ENCODE measurements around the gene CLDN14.

DNA sequence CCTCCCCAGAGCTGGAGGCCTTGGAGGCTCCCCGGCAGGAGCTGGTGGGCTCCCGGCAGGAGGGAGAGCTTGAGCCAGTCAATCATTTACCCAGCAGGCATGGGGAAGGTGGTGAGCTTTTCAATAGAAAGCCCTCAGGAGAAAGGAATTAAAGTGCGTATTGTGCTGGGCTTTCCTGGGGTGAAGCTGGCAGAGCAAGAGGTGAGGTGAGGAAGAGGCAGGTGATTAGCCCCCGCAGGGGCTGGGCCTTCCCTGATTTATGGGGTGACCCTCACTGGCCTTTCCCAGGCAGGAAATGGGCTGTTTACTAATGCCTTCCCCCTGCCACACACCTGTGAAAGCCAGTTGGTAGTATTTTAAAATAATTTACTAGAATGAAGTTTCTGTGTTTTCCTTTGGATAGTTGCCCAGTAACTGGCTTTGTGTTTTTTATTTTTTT lies 25.8 kb downstream of the CLDN14 start:
- TF ChIP-seq POLR2AphosphoS5 (IDR thresholded peaks at IDR 0.05; ENCODE audit: low read depth, low read length) (no peak), TCF7L2 (IDR thresholded peaks at IDR 0.05; ENCODE audit: low read depth, low read length) (no peak)
- TF ChIP-seq, protein P1, sequence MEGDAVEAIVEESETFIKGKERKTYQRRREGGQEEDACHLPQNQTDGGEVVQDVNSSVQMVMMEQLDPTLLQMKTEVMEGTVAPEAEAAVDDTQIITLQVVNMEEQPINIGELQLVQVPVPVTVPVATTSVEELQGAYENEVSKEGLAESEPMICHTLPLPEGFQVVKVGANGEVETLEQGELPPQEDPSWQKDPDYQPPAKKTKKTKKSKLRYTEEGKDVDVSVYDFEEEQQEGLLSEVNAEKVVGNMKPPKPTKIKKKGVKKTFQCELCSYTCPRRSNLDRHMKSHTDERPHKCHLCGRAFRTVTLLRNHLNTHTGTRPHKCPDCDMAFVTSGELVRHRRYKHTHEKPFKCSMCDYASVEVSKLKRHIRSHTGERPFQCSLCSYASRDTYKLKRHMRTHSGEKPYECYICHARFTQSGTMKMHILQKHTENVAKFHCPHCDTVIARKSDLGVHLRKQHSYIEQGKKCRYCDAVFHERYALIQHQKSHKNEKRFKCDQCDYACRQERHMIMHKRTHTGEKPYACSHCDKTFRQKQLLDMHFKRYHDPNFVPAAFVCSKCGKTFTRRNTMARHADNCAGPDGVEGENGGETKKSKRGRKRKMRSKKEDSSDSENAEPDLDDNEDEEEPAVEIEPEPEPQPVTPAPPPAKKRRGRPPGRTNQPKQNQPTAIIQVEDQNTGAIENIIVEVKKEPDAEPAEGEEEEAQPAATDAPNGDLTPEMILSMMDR (IDR thresholded peaks at IDR 0.05): no peak
- TF ChIP-seq, protein P2, sequence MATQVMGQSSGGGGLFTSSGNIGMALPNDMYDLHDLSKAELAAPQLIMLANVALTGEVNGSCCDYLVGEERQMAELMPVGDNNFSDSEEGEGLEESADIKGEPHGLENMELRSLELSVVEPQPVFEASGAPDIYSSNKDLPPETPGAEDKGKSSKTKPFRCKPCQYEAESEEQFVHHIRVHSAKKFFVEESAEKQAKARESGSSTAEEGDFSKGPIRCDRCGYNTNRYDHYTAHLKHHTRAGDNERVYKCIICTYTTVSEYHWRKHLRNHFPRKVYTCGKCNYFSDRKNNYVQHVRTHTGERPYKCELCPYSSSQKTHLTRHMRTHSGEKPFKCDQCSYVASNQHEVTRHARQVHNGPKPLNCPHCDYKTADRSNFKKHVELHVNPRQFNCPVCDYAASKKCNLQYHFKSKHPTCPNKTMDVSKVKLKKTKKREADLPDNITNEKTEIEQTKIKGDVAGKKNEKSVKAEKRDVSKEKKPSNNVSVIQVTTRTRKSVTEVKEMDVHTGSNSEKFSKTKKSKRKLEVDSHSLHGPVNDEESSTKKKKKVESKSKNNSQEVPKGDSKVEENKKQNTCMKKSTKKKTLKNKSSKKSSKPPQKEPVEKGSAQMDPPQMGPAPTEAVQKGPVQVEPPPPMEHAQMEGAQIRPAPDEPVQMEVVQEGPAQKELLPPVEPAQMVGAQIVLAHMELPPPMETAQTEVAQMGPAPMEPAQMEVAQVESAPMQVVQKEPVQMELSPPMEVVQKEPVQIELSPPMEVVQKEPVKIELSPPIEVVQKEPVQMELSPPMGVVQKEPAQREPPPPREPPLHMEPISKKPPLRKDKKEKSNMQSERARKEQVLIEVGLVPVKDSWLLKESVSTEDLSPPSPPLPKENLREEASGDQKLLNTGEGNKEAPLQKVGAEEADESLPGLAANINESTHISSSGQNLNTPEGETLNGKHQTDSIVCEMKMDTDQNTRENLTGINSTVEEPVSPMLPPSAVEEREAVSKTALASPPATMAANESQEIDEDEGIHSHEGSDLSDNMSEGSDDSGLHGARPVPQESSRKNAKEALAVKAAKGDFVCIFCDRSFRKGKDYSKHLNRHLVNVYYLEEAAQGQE (IDR thresholded peaks at IDR 0.05; ENCODE audit: insufficient read depth in 1 of 2, low read depth in 2 of 2, low read length in 1 of 2): no peak
